A673 (cell line): ENCODE data around the gene BNC2.

Experiments used
- CTCF ChIP-seq: fragments of 300-800, 200-600 bp; sonication (generic); conservative IDR thresholded peaks from 2 replicates; pipeline ENCODE4 v1.5.1; 2017; ENCODE audit warnings: low read depth, mild to moderate bottlenecking, antibody characterized with exemption, low read length, moderate library complexity, mixed read lengths
- EZH2 ChIP-seq: fragments of 200-600 bp; sonication (generic); IDR thresholded peaks from 2 replicates; pipeline ENCODE4 v1.6.1; 2017; ENCODE audit warnings: borderline replicate concordance, low read depth, mild to moderate bottlenecking, mixed read lengths, antibody characterized with exemption, low read length; ENCODE audit not compliant: poor library complexity, severe bottlenecking

- TF ChIP-seq CTCF: no peak
- TF ChIP-seq EZH2: no peak
Observed at GRCh38 chr9:16767366-16767765, 103.1 kb downstream of the BNC2 start.
